Activated CD4-positive, alpha-beta T cell treated with anti-CD3 and anti-CD28 coated beads, Interleukin-2, amount 50 U/mL, for 48 hours (primary cell): Measurements from ENCODE around the gene FBXO38.

Source experiments
- DNase-seq, 2 experiments: peaks; one replicate each; pipeline ENCODE4 v3.0.0-alpha.2; 2020

Gene FBXO38

GRCh38 chr5:148482697-148483462 is 99.1 kb downstream of the FBXO38 start:
- peak; percentile 65 to 72 for DNase-seq

- DNase-seq, result no peak
Measured at GRCh38 chr5:148483750-148484149, 100.0 kb downstream of the FBXO38 start.

- no peak for DNase-seq
Measured at GRCh38 chr5:148484651-148485050, 100.9 kb downstream of the FBXO38 start.

GRCh38 chr5:148486456-148486855 is 102.7 kb downstream of the FBXO38 start:
- DNase-seq, result no peak

GRCh38 chr5:148488757-148489156 is 105.0 kb downstream of the FBXO38 start:
- no peak for DNase-seq

- no peak for DNase-seq
Measured at GRCh38 chr5:148491015-148491792, 107.4 kb downstream of the FBXO38 start.

GRCh38 chr5:148491793-148492184 is 108.0 kb downstream of the FBXO38 start:
- no peak for DNase-seq

GRCh38 chr5:148492351-148492750 is 108.6 kb downstream of the FBXO38 start:
- no peak for DNase-seq
